HepG2 (cell line): Measurements from ENCODE around the gene ZNF831. TPM values are rescaled to one million over a fixed set of nuclear protein-coding genes. Genes with fewer than 3 reads are reported as not detected.

Experiments used
- ATAC-seq: fragments of 200-7000 bp; cut with Tn5 transposase; 3 replicates; pipeline ENCODE4 v1.9.1; 2020; ENCODE audit warnings: mild to moderate bottlenecking, moderate library complexity
- BruUV-seq: library from RNA; stranded (reverse); fragments of 400-500 nt; replicated peaks from 2 replicates; lab custom pipeline; 2021; lab: Mats Ljungman, UMichigan
- CTCF ChIA-PET: fragments of 300-600 bp; formaldehyde crosslinking; extraction: SDS; loops from one replicate; lab custom pipeline; 2021; ENCODE audit warnings: low total read pairs, inconsistent platforms, low intra/inter-chr PET ratio; lab: Yijun Ruan, JAX
- POLR2A ChIA-PET: fragments of 350-600 bp; sonication (Branson Sonifier 250); formaldehyde crosslinking; loops from one replicate; lab custom pipeline; 2020; ENCODE audit warnings: antibody characterized with exemption, inconsistent platforms; lab: Yijun Ruan, JAX
- DNase-seq: peaks from one replicate; pipeline ENCODE4 v3.0.0-alpha.2; 2015; ENCODE audit warnings: low spot score
- FAIRE-seq: peaks from 3 replicates; lab custom pipeline; 2011; peaks lifted over from hg19 to GRCh38; lab: Jason Lieb, UNC
- H2AFZ ChIP-seq: one replicate; pipeline ENCODE4 v1.6.1; 2011; ENCODE audit warnings: low read length, inconsistent platforms
- H3K27ac ChIP-seq: fragments of 300-600 bp; 3 replicates; pipeline ENCODE4 v1.8.0; 2011; ENCODE audit warnings: mixed run types, mild to moderate bottlenecking, mixed read lengths, low read length, inconsistent platforms; ENCODE audit not compliant: insufficient read depth; ENCODE audit errors: extremely low read length
- H3K27me3 ChIP-seq, 2 experiments: fragments of 200-600 bp in 1 of 2; 2 replicates in 1 of 2; 3 replicates in 1 of 2; pipeline versions ENCODE4 v1.6.0 to v1.8.0; 2011; ENCODE audit warnings: low read length in 2 of 2, mild to moderate bottlenecking in 2 of 2, moderate library complexity in 2 of 2, inconsistent platforms in 1 of 2; ENCODE audit not compliant: insufficient read depth in 2 of 2, control insufficient read depth in 1 of 2
- H3K36me3 ChIP-seq, 2 experiments: fragments of 200-600 bp in 1 of 2; replicated peaks in 1 of 2; 2 replicates in 1 of 2; 3 replicates in 1 of 2; pipeline versions ENCODE4 v1.5.1 to v1.8.0; 2011; ENCODE audit warnings: low read length in 2 of 2, inconsistent platforms in 1 of 2; ENCODE audit not compliant: insufficient read depth in 2 of 2, control insufficient read depth in 1 of 2
- H3K4me1 ChIP-seq: 2 replicates; pipeline ENCODE4 v1.5.1; 2012; ENCODE audit warnings: low read length, inconsistent platforms; ENCODE audit not compliant: insufficient read depth
- H3K4me2 ChIP-seq: 2 replicates; pipeline ENCODE4 v1.6.0; 2011; ENCODE audit warnings: low read depth, low read length, inconsistent platforms
- H3K4me3 ChIP-seq, 3 experiments: fragments of 200-600 bp in 1 of 3; sonication (generic), shearing (Covaris generic) in 1 of 3; replicated peaks in 1 of 3; 2 replicates each; pipeline ENCODE4 v1.5.1; 2011 to 2016; ENCODE audit warnings: low read length in 3 of 3, inconsistent platforms in 2 of 3, low read depth in 2 of 3, mild to moderate bottlenecking in 2 of 3, control low read depth in 1 of 3, mixed read lengths in 1 of 3; ENCODE audit not compliant: insufficient read depth in 1 of 3
- H3K79me2 ChIP-seq: one replicate; pipeline ENCODE4 v1.6.1; 2011; ENCODE audit warnings: low read length, inconsistent platforms; ENCODE audit not compliant: insufficient read depth
- H3K9ac ChIP-seq: 2 replicates; pipeline ENCODE4 v1.6.0; 2011; ENCODE audit warnings: mild to moderate bottlenecking, low read depth, low read length, inconsistent platforms; ENCODE audit not compliant: insufficient read depth
- H3K9me3 ChIP-seq: 2 replicates; pipeline ENCODE4 v1.5.1; 2012; ENCODE audit warnings: mild to moderate bottlenecking, low read length
- H4K20me1 ChIP-seq: 2 replicates; pipeline ENCODE4 v1.6.0; 2011; ENCODE audit warnings: inconsistent platforms, mild to moderate bottlenecking, low read length, moderate library complexity; ENCODE audit not compliant: insufficient read depth
- BCL3 ChIP-seq: sonication (generic); formaldehyde crosslinking; IDR thresholded peaks from 2 replicates; pipeline ENCODE4 v1.5.1; 2020; ENCODE audit warnings: mild to moderate bottlenecking, missing genetic modification reagents, moderate library complexity
- ELF3 ChIP-seq: IDR thresholded peaks from 2 replicates; pipeline ENCODE4 v1.6.1; 2016; ENCODE audit warnings: missing genetic modification reagents, missing compliant biosample characterization
- HOXD1 ChIP-seq: sonication (generic); formaldehyde crosslinking; IDR thresholded peaks from 2 replicates; pipeline ENCODE4 v1.5.0; 2020; ENCODE audit warnings: missing genetic modification reagents
- SOX6 ChIP-seq, 2 experiments: fragments of 450-650 bp in 1 of 2; sonication (generic) in 1 of 2; formaldehyde crosslinking in 1 of 2; IDR thresholded peaks; 2 replicates each; pipeline versions ENCODE4 v1.4.0 to v1.6.1; 2017 to 2020; ENCODE audit warnings: antibody characterized with exemption in 1 of 2, mild to moderate bottlenecking in 1 of 2, missing genetic modification reagents in 1 of 2
- U2AF1 ChIP-seq: fragments of 200-400 bp; formaldehyde crosslinking; optimal IDR thresholded peaks from 2 replicates; pipeline ENCODE3; 2017; ENCODE audit warnings: mild to moderate bottlenecking, low read depth, low read length
- ZFP37 ChIP-seq: sonication (generic); formaldehyde crosslinking; IDR thresholded peaks from 2 replicates; pipeline ENCODE4 v1.4.0; 2020; ENCODE audit warnings: missing genetic modification reagents, borderline replicate concordance
- ZNF124 ChIP-seq: sonication (generic); formaldehyde crosslinking; IDR thresholded peaks from 2 replicates; pipeline ENCODE4 v1.4.0; 2020; ENCODE audit warnings: missing genetic modification reagents
- WGBS: methylation state at CpG from one replicate; pipeline ENCODE4 v1.1.6; 2017; ENCODE audit warnings: low lambda C conversion rate; 5-methylcytosine and 5-hydroxymethylcytosine counted together
- in situ Hi-C: cut with HindIII; loops from 2 replicates; pipeline ENCODE4 v1.10.0; 2017; ENCODE audit warnings: low pct_unique_long_range_greater_than_20kb; ENCODE audit not compliant: extremely low pct_ligation_motif_present
- intact Hi-C: fragments of 100-400 bp; cut with micrococcal nuclease; formaldehyde crosslinking; loops from one replicate; pipeline ENCODE4 v1.10.0; 2022; ENCODE audit not compliant: unreplicated experiment
- polyA plus RNA-seq, 8 experiments: library from polyadenylated mRNA; depleted of rRNA in 3 of 8; stranded (reverse) in 7 of 8; unstranded in 1 of 8; fragments of >200 nt; fragmentation: Illumina TruSeq in 4 of 8; extraction: Trizol in 4 of 8; gene quantifications; 2 replicates each; pipeline versions ENCODE4 v1.2.1 to v1.2.3, GENCODE V29; 2011 to 2016; ENCODE audit warnings: low read depth in 4 of 8, missing spikeins in 1 of 8, mixed read lengths in 1 of 8; ENCODE audit not compliant: insufficient read depth in 1 of 8
- total RNA-seq, 5 experiments: library from RNA; depleted of rRNA; stranded (reverse); fragments of >200 nt; fragmentation: Illumina TruSeq; extraction: Trizol; gene quantifications; 2 replicates each; pipeline ENCODE4 v1.2.3, GENCODE V29; 2016; ENCODE audit warnings: low read depth in 1 of 5

ZNF831 gene
- total and polyA plus RNA-seq, 2 of the 13 experiments (the other 11 are each of a cell fraction or from before 2014, with no cell fraction given), result not detected

- Histone ChIP-seq H4K20me1 (peaks cover 3% of the 10 kb centered on the region; the same call in 1 of the 2 replicates), H3K79me2 (no peaks in the 10 kb centered on the region), H3K9me3 (no peaks in the 10 kb centered on the region), H3K36me3 (no peaks in the 10 kb centered on the region), H3K9ac (no peak overlapping the region), H3K27ac (no peak overlapping the region), H3K4me3 (no peak overlapping the region), H2AFZ (no peak overlapping the region), H3K4me1 (no peaks in the 10 kb centered on the region), H3K27me3 (peaks cover 2 to 61% of the 10 kb centered on the region in 2 experiments; a peak in 3 of 5 replicates), H3K4me2 (no peak overlapping the region)
- no peak for DNase-seq
- intact Hi-C loops, result no loop called here
- ChIA-PET CTCF (no interaction called here), POLR2A (no interaction called here)
- FAIRE-seq, result no peak
- BruUV-seq, result no TSS peak
- TF ChIP-seq ZNF124 (CRISPR knock-in tag) (no peak), ZFP37 (CRISPR knock-in tag) (no peak), HOXD1 (CRISPR knock-in tag) (no peak), BCL3 (CRISPR knock-in tag) (no peak), SOX6 (IDR thresholded peaks at IDR 0.05) (no peak), SOX6 (CRISPR knock-in tag; IDR thresholded peaks at IDR 0.05) (no peak), U2AF1 (no peak), ELF3 (CRISPR knock-in tag) (no peak)
- WGBS, result 19% methylated on average over 16 of the region's 18 CpGs
- no peak for ATAC-seq
- in situ Hi-C loops, result no loop called here
Measured at GRCh38 chr20:59149678-59150504, 13.7 kb upstream of the ZNF831 start.
